ENCODE results near the gene PIP5K1B.

- TF ChIP-seq CTCF (IDR thresholded peaks at IDR 0.05; ENCODE audit: poor library complexity) = no peak
- no peak for TF ChIP-seq EZH2 (IDR thresholded peaks at IDR 0.05; ENCODE audit: borderline replicate concordance)
- no peak for TF ChIP-seq EZH2phosphoT487 (IDR thresholded peaks at IDR 0.05; ENCODE audit: low read depth, severe bottlenecking, unreplicated experiment)
Measured at GRCh38 chr9:68740561-68740960, 35.5 kb downstream of the PIP5K1B start.

All from hepatocyte (in vitro differentiated cells).